G401 (cell line): Measurements from ENCODE around the gene TBC1D2. TPM values are rescaled to one million over a fixed set of nuclear protein-coding genes. Genes with fewer than 3 reads are reported as not detected.
A peak's percentile ranks its signal among the peaks of the same experiment; 100 is the strongest.
"Not testable (repeated sequence)": the region's sequence is repeated elsewhere in the genome, so short reads cannot be mapped to it uniquely, and the experiment has no call there.

Source experiments
- DNase-seq: peaks from one replicate; pipeline ENCODE4 v3.0.0-alpha.2; 2015; ENCODE audit warnings: low spot score
- in situ Hi-C: cut with HindIII; loops from 2 replicates; pipeline ENCODE4 v1.10.0; 2016; ENCODE audit warnings: low sequenced_read_pairs, mixed read lengths
- total RNA-seq: library from RNA; depleted of rRNA; stranded (reverse); fragments of >200 nt; shearing (Covaris generic); gene quantifications from 2 replicates; pipeline ENCODE4 v1.2.3, GENCODE V29; 2014

Gene TBC1D2
- total RNA-seq, 1 experiment from 2014 or later, result 7.6 TPM

- in situ Hi-C loops, result no loop called here
- no peak for DNase-seq
Observed at GRCh38 chr9:98180996-98181395, 74.5 kb downstream of the TBC1D2 start.

- DNase-seq, result no peak
- in situ Hi-C loops, result no loop called here
Observed at GRCh38 chr9:98178874-98179850, 76.3 kb downstream of the TBC1D2 start.

- in situ Hi-C loops, result no loop called here
- DNase-seq, result no peak
Observed at GRCh38 chr9:98176391-98177259, 78.8 kb downstream of the TBC1D2 start.

- DNase-seq, result no peak
- in situ Hi-C loops, result no loop called here
Observed at GRCh38 chr9:98175762-98176161, 79.7 kb downstream of the TBC1D2 start.

GRCh38 chr9:98175028-98175569, 80.3 kb downstream of the TBC1D2 start:
- no peak for DNase-seq
- in situ Hi-C loops, result no loop called here

GRCh38 chr9:98174502-98174918, 80.9 kb downstream of the TBC1D2 start:
- in situ Hi-C loops, DNase-seq: not testable (repeated sequence)

GRCh38 chr9:98173181-98173580, 82.3 kb downstream of the TBC1D2 start:
- in situ Hi-C loops, result no loop called here
- DNase-seq, result no peak

GRCh38 chr9:98172604-98173003, 82.8 kb downstream of the TBC1D2 start:
- in situ Hi-C loops, result no loop called here
- peak; percentile 50 for DNase-seq

GRCh38 chr9:98171176-98171925, 84.1 kb downstream of the TBC1D2 start:
- peak; percentile 73 for DNase-seq

GRCh38 chr9:98168941-98169488, 86.4 kb downstream of the TBC1D2 start:
- DNase-seq, result peak; percentile 93
- in situ Hi-C loops, result no loop called here

More at GRCh38 chr9:98171176-98171925, 84.1 kb downstream of the TBC1D2 start:
- in situ Hi-C loops, result no loop called here

- in situ Hi-C loops, result no loop called here
- DNase-seq, result peak; percentile 86
Observed at GRCh38 chr9:98168153-98168780, 87.2 kb downstream of the TBC1D2 start.

GRCh38 chr9:98164912-98165311, 90.5 kb downstream of the TBC1D2 start:
- DNase-seq, result no peak
- in situ Hi-C loops, result no loop called here

GRCh38 chr9:98162613-98163012, 92.8 kb downstream of the TBC1D2 start:
- in situ Hi-C loops, result no loop called here
- DNase-seq, result no peak

GRCh38 chr9:98161851-98162250, 93.6 kb downstream of the TBC1D2 start:
- no peak for DNase-seq
- in situ Hi-C loops, result no loop called here

- DNase-seq, result no peak
- in situ Hi-C loops, result no loop called here
Observed at GRCh38 chr9:98159790-98160189, 95.7 kb downstream of the TBC1D2 start.

- no peak for DNase-seq
- in situ Hi-C loops, result no loop called here
Observed at GRCh38 chr9:98159301-98159700, 96.1 kb downstream of the TBC1D2 start.

GRCh38 chr9:98158071-98158831, 97.2 kb downstream of the TBC1D2 start:
- no peak for DNase-seq
- in situ Hi-C loops, result no loop called here

- in situ Hi-C loops, result no loop called here
- DNase-seq, result no peak
Observed at GRCh38 chr9:98157372-98157771, 98.1 kb downstream of the TBC1D2 start.
